Fibroblast of skin of back (primary cell): Measurements from ENCODE around the gene NAPB.

Experiments used
- DNase-seq: peaks from one replicate; pipeline ENCODE4 v3.0.0-alpha.2; 2013

The NAPB gene

GRCh38 chr20:23343590-23343989, 77.7 kb downstream of the NAPB start:
- DNase-seq = no peak

- DNase-seq = no peak
These were observed 80.2 kb downstream of the NAPB start for GRCh38 chr20:23341073-23341472.

- DNase-seq = peak; percentile 63
These were observed 80.8 kb downstream of the NAPB start for GRCh38 chr20:23340524-23340923.

GRCh38 chr20:23339986-23340385, 81.3 kb downstream of the NAPB start:
- DNase-seq = no peak

GRCh38 chr20:23337312-23337711, 84.0 kb downstream of the NAPB start:
- no peak for DNase-seq

- DNase-seq = no peak
These were observed 84.8 kb downstream of the NAPB start for GRCh38 chr20:23336476-23336875.

- DNase-seq = no peak
These were observed 85.8 kb downstream of the NAPB start for GRCh38 chr20:23335521-23335920.

GRCh38 chr20:23334111-23334510, 87.2 kb downstream of the NAPB start:
- DNase-seq = no peak

- no peak for DNase-seq
These were observed 88.8 kb downstream of the NAPB start for GRCh38 chr20:23332467-23332866.

GRCh38 chr20:23331450-23332350, 89.6 kb downstream of the NAPB start:
- DNase-seq = peak; percentile 5

GRCh38 chr20:23327617-23328333, 93.5 kb downstream of the NAPB start:
- no peak for DNase-seq

GRCh38 chr20:23326774-23327173, 94.5 kb downstream of the NAPB start:
- no peak for DNase-seq

- no peak for DNase-seq
These were observed 96.2 kb downstream of the NAPB start for GRCh38 chr20:23325107-23325506.
